ENCODE results near the gene EP400.

GRCh38 chr12:132009336-132009859 is 59.7 kb downstream of the EP400 start:
- no peak for TF ChIP-seq CTCF (IDR thresholded peaks at IDR 0.05)
- TF ChIP-seq POLR2A (IDR thresholded peaks at IDR 0.05) = no peak

All from adrenal gland (tissue), 5 donors.